Fibroblast of mammary gland (primary cell): Measurements from ENCODE around the gene DTNB.
A peak's percentile ranks its signal among the peaks of the same experiment; 100 is the strongest.

Experiments used
- DNase-seq: peaks from one replicate; pipeline ENCODE4 v3.0.0-alpha.2; 2010; ENCODE audit warnings: low read depth
- H3K4me3 ChIP-seq: 2 replicates; pipeline ENCODE4 v1.5.1; 2011; ENCODE audit warnings: low read depth, mild to moderate bottlenecking, low read length, moderate library complexity; ENCODE audit not compliant: control insufficient read depth
- CTCF ChIP-seq: conservative IDR thresholded peaks from 2 replicates; pipeline ENCODE4 v1.5.1; 2011; ENCODE audit warnings: low read depth, low read length, inconsistent platforms; ENCODE audit not compliant: control insufficient read depth, insufficient read depth

DTNB gene

GRCh38 chr2:25651782-25652455, 21.5 kb downstream of the DTNB start:
- no peak overlapping the region for H3K4me3 ChIP-seq
- TF ChIP-seq CTCF: no peak
- no peak for DNase-seq

GRCh38 chr2:25651066-25651465, 22.3 kb downstream of the DTNB start:
- TF ChIP-seq CTCF: no peak
- H3K4me3 ChIP-seq: no peak overlapping the region
- DNase-seq: peak; percentile 48

- no peak overlapping the region for H3K4me3 ChIP-seq
- DNase-seq: no peak
- no peak for TF ChIP-seq CTCF
These were observed 23.1 kb downstream of the DTNB start for GRCh38 chr2:25650256-25650655.

- no peak overlapping the region for H3K4me3 ChIP-seq
- no peak for TF ChIP-seq CTCF
- no peak for DNase-seq
These were observed 23.6 kb downstream of the DTNB start for GRCh38 chr2:25649786-25650185.

GRCh38 chr2:25642298-25642697, 31.1 kb downstream of the DTNB start:
- no peak for DNase-seq
- H3K4me3 ChIP-seq: no peak overlapping the region
- TF ChIP-seq CTCF: no peak

- no peak overlapping the region for H3K4me3 ChIP-seq
- no peak for TF ChIP-seq CTCF
- no peak for DNase-seq
These were observed 33.7 kb downstream of the DTNB start for GRCh38 chr2:25639696-25640095.

- no peak for TF ChIP-seq CTCF
- no peak for DNase-seq
These were observed 34.2 kb downstream of the DTNB start for GRCh38 chr2:25639131-25639530.

More at GRCh38 chr2:25639131-25639530, 34.2 kb downstream of the DTNB start:
- H3K4me3 ChIP-seq: no peak overlapping the region
